RWPE2 (cell line): ENCODE measurements around the gene GIMAP5.

Source experiments
- ATAC-seq: fragments of 200-7000 bp; cut with Tn5 transposase; 3 replicates; pipeline ENCODE4 v1.9.1; 2021; ENCODE audit warnings: low read depth
- DNase-seq: peaks from one replicate; pipeline ENCODE4 v3.0.0-alpha.2; 2020; ENCODE audit warnings: low spot score
- H3K27ac ChIP-seq: fragments of 450-650 bp; 2 replicates; pipeline ENCODE4 v1.5.1; 2017; ENCODE audit warnings: mild to moderate bottlenecking; ENCODE audit not compliant: poor library complexity, severe bottlenecking
- H3K27me3 ChIP-seq: fragments of 250-450 bp; sonication (Bioruptor Pico); 2 replicates; pipeline ENCODE4 v1.5.1; 2021; ENCODE audit warnings: mild to moderate bottlenecking, moderate library complexity; ENCODE audit not compliant: insufficient read depth, poor library complexity, severe bottlenecking
- H3K36me3 ChIP-seq: fragments of 250-450 bp; sonication (Bioruptor Pico); 2 replicates; pipeline ENCODE4 v1.5.1; 2020; ENCODE audit warnings: low read depth, mild to moderate bottlenecking, moderate library complexity
- H3K4me1 ChIP-seq: fragments of 250-450 bp; sonication (Bioruptor Pico); 2 replicates; pipeline ENCODE4 v1.5.1; 2021; ENCODE audit warnings: mild to moderate bottlenecking, moderate library complexity; ENCODE audit not compliant: insufficient read depth, poor library complexity, severe bottlenecking
- H3K4me3 ChIP-seq: fragments of 250-450 bp; sonication (Bioruptor Pico); 2 replicates; pipeline ENCODE4 v1.5.1; 2021; ENCODE audit warnings: mild to moderate bottlenecking, moderate library complexity; ENCODE audit not compliant: severe bottlenecking
- H3K9me3 ChIP-seq: fragments of 250-450 bp; sonication (Bioruptor Pico); 2 replicates; pipeline ENCODE4 v1.5.1; 2021; ENCODE audit warnings: mild to moderate bottlenecking, moderate library complexity; ENCODE audit not compliant: severe bottlenecking
- CTCF ChIP-seq: fragments of 450-650 bp; IDR thresholded peaks from one replicate; pipeline ENCODE4 v1.5.1; 2017; ENCODE audit warnings: mild to moderate bottlenecking, moderate library complexity; ENCODE audit not compliant: poor library complexity, severe bottlenecking

The GIMAP5 gene

GRCh38 chr7:150753826-150754603 is 16.8 kb downstream of the GIMAP5 start:
- H3K36me3 ChIP-seq = no peaks in the 10 kb centered on the region
- DNase-seq (no peak), ATAC-seq (no peak)
- H3K27me3 ChIP-seq = peaks cover 22% of the 10 kb centered on the region
- peak; percentile 20 for TF ChIP-seq CTCF
- no peaks in the 10 kb centered on the region for H3K9me3 ChIP-seq
- no peak overlapping the region for H3K27ac ChIP-seq
- H3K4me1 ChIP-seq = no peaks in the 10 kb centered on the region
- H3K4me3 ChIP-seq = no peak overlapping the region

- H3K36me3 ChIP-seq = no peaks in the 10 kb centered on the region
- no peak overlapping the region for H3K4me3 ChIP-seq
- no peak for ATAC-seq
- no peaks in the 10 kb centered on the region for H3K4me1 ChIP-seq
- H3K27ac ChIP-seq = no peak overlapping the region
- H3K9me3 ChIP-seq = no peaks in the 10 kb centered on the region
- TF ChIP-seq CTCF = no peak
- DNase-seq = no peak
- peaks cover 16% of the 10 kb centered on the region for H3K27me3 ChIP-seq
Observed at GRCh38 chr7:150754951-150755350, 17.7 kb downstream of the GIMAP5 start.

GRCh38 chr7:150755473-150756099 is 18.4 kb downstream of the GIMAP5 start:
- Histone ChIP-seq H3K36me3 (no peaks in the 10 kb centered on the region), H3K4me3 (no peak overlapping the region), H3K27ac (no peak overlapping the region), H3K9me3 (no peaks in the 10 kb centered on the region), H3K4me1 (no peaks in the 10 kb centered on the region), H3K27me3 (peaks cover 16% of the 10 kb centered on the region)
- no peak for ATAC-seq
- TF ChIP-seq CTCF = no peak
- no peak for DNase-seq

GRCh38 chr7:150756166-150756565 is 18.9 kb downstream of the GIMAP5 start:
- Histone ChIP-seq H3K4me1 (no peaks in the 10 kb centered on the region), H3K27me3 (peaks cover 14% of the 10 kb centered on the region), H3K36me3 (no peaks in the 10 kb centered on the region), H3K4me3 (no peak overlapping the region), H3K9me3 (no peaks in the 10 kb centered on the region), H3K27ac (no peak overlapping the region)
- DNase-seq (no peak), ATAC-seq (no peak)
- no peak for TF ChIP-seq CTCF

GRCh38 chr7:150756858-150757257 is 19.6 kb downstream of the GIMAP5 start:
- Histone ChIP-seq H3K27me3 (peaks cover 10% of the 10 kb centered on the region), H3K4me3 (no peak overlapping the region), H3K36me3 (no peaks in the 10 kb centered on the region), H3K4me1 (no peaks in the 10 kb centered on the region), H3K27ac (no peak overlapping the region), H3K9me3 (no peaks in the 10 kb centered on the region)
- peak; percentile 34 for TF ChIP-seq CTCF
- DNase-seq (no peak), ATAC-seq (no peak)
